ENCODE measurements around the gene HTRA3.

GRCh38 chr4:8281519-8282133 is 12.1 kb downstream of the HTRA3 start:
- TF ChIP-seq CTCF (IDR thresholded peaks at IDR 0.05) (no peak), POLR2A (IDR thresholded peaks at IDR 0.05) (no peak)

All from esophagus squamous epithelium (tissue), 4 donors.